ENCODE measurements around the gene PGBD1.

PGBD1 gene

GRCh38 chr6:28258877-28259777, 22.2 kb upstream of the PGBD1 start, which contains the start of gene NKAPL:
TSS of gene NKAPL (plus strand) at chr6:28259297. CDS start at chr6:28259372, 75 bp downstream.
- Mint-ChIP-seq H3K9me3 (peaks cover 15% of the 10 kb centered on the region), H3K4me3 (peak within 1 kb of the TSS; percentile 74), H3K4me1 (peaks cover 6% of the 10 kb centered on the region), H3K27me3 (no peaks in the 10 kb centered on the region), H3K27ac (peak within 1 kb of the TSS; percentile 68), H3K36me3 (peaks cover 7% of the 10 kb centered on the region)
- peak; percentile 50 for ATAC-seq

- H3K27me3 Mint-ChIP-seq: no peaks in the 10 kb centered on the region
- H3K9me3 Mint-ChIP-seq: peaks cover 10% of the 10 kb centered on the region
- peaks cover 7% of the 10 kb centered on the region for H3K36me3 Mint-ChIP-seq
- peaks cover under 1% of the 10 kb centered on the region for H3K4me1 Mint-ChIP-seq
- ATAC-seq: no peak
- H3K27ac Mint-ChIP-seq: no peak overlapping the region
- H3K4me3 Mint-ChIP-seq: no peak overlapping the region
Measured at GRCh38 chr6:28263922-28264321, 17.4 kb upstream of the PGBD1 start.

GRCh38 chr6:28264834-28265401, 16.5 kb upstream of the PGBD1 start:
- ATAC-seq: no peak
- H3K9me3 Mint-ChIP-seq: peaks cover 4% of the 10 kb centered on the region
- no peak overlapping the region for H3K4me3 Mint-ChIP-seq
- peaks cover 2% of the 10 kb centered on the region for H3K36me3 Mint-ChIP-seq
- H3K27me3 Mint-ChIP-seq: no peaks in the 10 kb centered on the region
- H3K4me1 Mint-ChIP-seq: no peaks in the 10 kb centered on the region
- H3K27ac Mint-ChIP-seq: no peak overlapping the region

GRCh38 chr6:28266563-28266961, 14.8 kb upstream of the PGBD1 start:
- Mint-ChIP-seq H3K27me3 (no peaks in the 10 kb centered on the region), H3K9me3 (no peaks in the 10 kb centered on the region), H3K27ac (no peak overlapping the region), H3K36me3 (peaks cover 8% of the 10 kb centered on the region), H3K4me1 (peaks cover 11% of the 10 kb centered on the region), H3K4me3 (no peak overlapping the region)
- no peak for ATAC-seq

- Mint-ChIP-seq H3K4me3 (no peak within 1 kb of the TSS), H3K4me1 (peaks cover 11% of the 10 kb centered on the region), H3K27ac (no peak within 1 kb of the TSS), H3K9me3 (no peaks in the 10 kb centered on the region), H3K27me3 (no peaks in the 10 kb centered on the region), H3K36me3 (peaks cover 13% of the 10 kb centered on the region)
- ATAC-seq: peak; percentile 97
Measured at GRCh38 chr6:28266962-28267694, 14.2 kb upstream of the PGBD1 start, which contains the start of gene ZSCAN26. TSS of gene ZSCAN26 (plus strand) at chr6:28267143. CDS start at chr6:28271920, 4,777 bp downstream.

- Mint-ChIP-seq H3K27ac (no peak overlapping the region), H3K4me1 (peaks cover 11% of the 10 kb centered on the region), H3K9me3 (no peaks in the 10 kb centered on the region), H3K36me3 (peaks cover 19% of the 10 kb centered on the region), H3K27me3 (no peaks in the 10 kb centered on the region), H3K4me3 (no peak overlapping the region)
- no peak for ATAC-seq
Measured at GRCh38 chr6:28267695-28268059, 13.7 kb upstream of the PGBD1 start.

GRCh38 chr6:28269492-28269891, 11.9 kb upstream of the PGBD1 start:
- no peak overlapping the region for H3K4me3 Mint-ChIP-seq
- H3K36me3 Mint-ChIP-seq: peaks cover 35% of the 10 kb centered on the region
- H3K4me1 Mint-ChIP-seq: peaks cover 16% of the 10 kb centered on the region
- H3K9me3 Mint-ChIP-seq: no peaks in the 10 kb centered on the region
- H3K27ac Mint-ChIP-seq: no peak overlapping the region
- no peak for ATAC-seq
- H3K27me3 Mint-ChIP-seq: no peaks in the 10 kb centered on the region

GRCh38 chr6:28274888-28275287, 6.5 kb upstream of the PGBD1 start:
- H3K4me3 Mint-ChIP-seq: no peak overlapping the region
- H3K27ac Mint-ChIP-seq: no peak overlapping the region
- no peak for ATAC-seq
- H3K36me3 Mint-ChIP-seq: peaks cover 70% of the 10 kb centered on the region
- H3K9me3 Mint-ChIP-seq: no peaks in the 10 kb centered on the region
- peaks cover 16% of the 10 kb centered on the region for H3K4me1 Mint-ChIP-seq
- no peaks in the 10 kb centered on the region for H3K27me3 Mint-ChIP-seq

- no peak for ATAC-seq
- no peak overlapping the region for H3K4me3 Mint-ChIP-seq
- peaks cover 16% of the 10 kb centered on the region for H3K27me3 Mint-ChIP-seq
- H3K4me1 Mint-ChIP-seq: peaks cover 13% of the 10 kb centered on the region
- no peak overlapping the region for H3K27ac Mint-ChIP-seq
- H3K36me3 Mint-ChIP-seq: peaks cover 51% of the 10 kb centered on the region
- H3K9me3 Mint-ChIP-seq: no peaks in the 10 kb centered on the region
Measured at GRCh38 chr6:28277746-28278145, 3.6 kb upstream of the PGBD1 start.

GRCh38 chr6:28280595-28281287, 631 bp upstream of the PGBD1 start:
- Mint-ChIP-seq H3K4me3 (peak overlapping the region; percentile 78), H3K9me3 (no peaks in the 10 kb centered on the region), H3K36me3 (peaks cover 44% of the 10 kb centered on the region), H3K4me1 (peaks cover 7% of the 10 kb centered on the region), H3K27ac (no peak overlapping the region), H3K27me3 (peaks cover 32% of the 10 kb centered on the region)
- no peak for ATAC-seq

- H3K27me3 Mint-ChIP-seq: peaks cover 32% of the 10 kb centered on the region
- no peaks in the 10 kb centered on the region for H3K9me3 Mint-ChIP-seq
- ATAC-seq: no peak
- H3K36me3 Mint-ChIP-seq: peaks cover 40% of the 10 kb centered on the region
- H3K4me1 Mint-ChIP-seq: peaks cover 7% of the 10 kb centered on the region
- no peak overlapping the region for H3K4me3 Mint-ChIP-seq
- H3K27ac Mint-ChIP-seq: no peak overlapping the region
Measured at GRCh38 chr6:28282926-28283325, 1.6 kb downstream of the PGBD1 start.

GRCh38 chr6:28291573-28291972, 10.2 kb downstream of the PGBD1 start:
- ATAC-seq: no peak
- Mint-ChIP-seq H3K4me1 (no peaks in the 10 kb centered on the region), H3K36me3 (peaks cover 21% of the 10 kb centered on the region), H3K27me3 (no peaks in the 10 kb centered on the region), H3K4me3 (no peak overlapping the region), H3K27ac (no peak overlapping the region), H3K9me3 (peaks cover 4% of the 10 kb centered on the region)

- no peaks in the 10 kb centered on the region for H3K4me1 Mint-ChIP-seq
- peaks cover 17% of the 10 kb centered on the region for H3K36me3 Mint-ChIP-seq
- H3K27me3 Mint-ChIP-seq: no peaks in the 10 kb centered on the region
- peaks cover 4% of the 10 kb centered on the region for H3K9me3 Mint-ChIP-seq
- H3K27ac Mint-ChIP-seq: no peak overlapping the region
- H3K4me3 Mint-ChIP-seq: no peak overlapping the region
- no peak for ATAC-seq
Measured at GRCh38 chr6:28295326-28295725, 14.0 kb downstream of the PGBD1 start.

GRCh38 chr6:28296520-28297060, 15.2 kb downstream of the PGBD1 start:
- Mint-ChIP-seq H3K27me3 (no peaks in the 10 kb centered on the region), H3K36me3 (peaks cover 15% of the 10 kb centered on the region), H3K4me1 (no peaks in the 10 kb centered on the region), H3K9me3 (no peaks in the 10 kb centered on the region), H3K4me3 (no peak overlapping the region), H3K27ac (no peak overlapping the region)
- no peak for ATAC-seq

- peaks cover under 1% of the 10 kb centered on the region for H3K27me3 Mint-ChIP-seq
- H3K4me3 Mint-ChIP-seq: no peak overlapping the region
- ATAC-seq: no peak
- peaks cover 15% of the 10 kb centered on the region for H3K4me1 Mint-ChIP-seq
- peaks cover 7% of the 10 kb centered on the region for H3K9me3 Mint-ChIP-seq
- H3K36me3 Mint-ChIP-seq: peaks cover 14% of the 10 kb centered on the region
- no peak overlapping the region for H3K27ac Mint-ChIP-seq
Measured at GRCh38 chr6:28303570-28303969, 22.2 kb downstream of the PGBD1 start.

Measured in stimulated activated memory B cell treated with anti-CD40 and anti-IgM and Interleukin-4, amounts not matched to agents 10 μg/mL and 1 μg/mL and 100 μg/mL, for 72 hours (primary cell).